H1 (cell line): ENCODE data around the gene SNX2. TPM values are rescaled to one million over a fixed set of nuclear protein-coding genes. Genes with fewer than 3 reads are reported as not detected.

ENCODE experiments used
- CTCF ChIA-PET: fragments of 300-600 bp; sonication (Branson Sonifier 250); formaldehyde crosslinking; loops from one replicate; lab custom pipeline; 2021; ENCODE audit not compliant: partially characterized antibody; lab: Charles Lee
- POLR2A ChIA-PET: fragments of 300-600 bp; sonication (Branson Sonifier 250); formaldehyde crosslinking; loops from one replicate; lab custom pipeline; 2021; ENCODE audit warnings: inconsistent platforms; ENCODE audit not compliant: partially characterized antibody; lab: Charles Lee
- DNase-seq, 2 experiments: peaks; one replicate each; pipeline versions ENCODE4 v3.0.0 to v3.0.0-alpha.2; 2010 to 2022; ENCODE audit warnings: low spot score in 2 of 2, low read depth in 1 of 2, mixed read lengths in 1 of 2
- FAIRE-seq: peaks from 2 replicates; lab custom pipeline; 2011; peaks lifted over from hg19 to GRCh38; lab: Jason Lieb, UNC
- H2AFZ ChIP-seq: 2 replicates; pipeline ENCODE4 v1.8.1; 2012; ENCODE audit warnings: low read length, inconsistent platforms
- H2AK5ac ChIP-seq: 2 replicates; pipeline ENCODE4 v1.6.1; 2013; ENCODE audit warnings: low read depth, low read length
- H2BK120ac ChIP-seq: replicated peaks from 2 replicates; pipeline ENCODE3; 2013; ENCODE audit warnings: low read depth, low read length, inconsistent platforms
- H2BK12ac ChIP-seq: 2 replicates; pipeline ENCODE4 v1.6.1; 2013; ENCODE audit warnings: low read depth, low read length
- H2BK15ac ChIP-seq: 2 replicates; pipeline ENCODE4 v1.6.1; 2013; ENCODE audit warnings: low read length
- H2BK20ac ChIP-seq: 2 replicates; pipeline ENCODE4 v1.6.1; 2013; ENCODE audit warnings: low read length
- H2BK5ac ChIP-seq: 2 replicates; pipeline ENCODE4 v1.6.1; 2013; ENCODE audit warnings: low read depth, low read length
- H3K14ac ChIP-seq: 2 replicates; pipeline ENCODE4 v1.6.1; 2013; ENCODE audit warnings: inconsistent platforms; ENCODE audit not compliant: insufficient read length
- H3K18ac ChIP-seq: 2 replicates; pipeline ENCODE4 v1.6.1; 2013; ENCODE audit warnings: low read length; ENCODE audit errors: extremely low read depth
- H3K23ac ChIP-seq: 2 replicates; pipeline ENCODE4 v1.6.1; 2013; ENCODE audit warnings: inconsistent platforms; ENCODE audit not compliant: insufficient read length
- H3K23me2 ChIP-seq: 2 replicates; pipeline ENCODE4 v1.6.1; 2013; ENCODE audit warnings: low read depth, low read length
- H3K27ac ChIP-seq: 2 replicates; pipeline ENCODE4 v1.6.1; 2011; ENCODE audit warnings: low read depth, low read length, inconsistent platforms
- H3K27me3 ChIP-seq, 4 experiments: replicated peaks in 1 of 4; 1 replicate in 1 of 4; 2 replicates in 3 of 4; pipeline versions ENCODE4 v1.6.1 to v1.8.1; 2011 to 2013; ENCODE audit warnings: low read length in 3 of 4, mild to moderate bottlenecking in 3 of 4, inconsistent platforms in 2 of 4, mixed read lengths in 2 of 4, moderate library complexity in 1 of 4; ENCODE audit not compliant: control insufficient read depth in 3 of 4, insufficient read depth in 3 of 4; ENCODE audit errors: extremely low read depth in 1 of 4
- H3K36me3 ChIP-seq, 4 experiments: 2 replicates each; pipeline versions ENCODE4 v1.6.1 to v1.8.1; 2011 to 2013; ENCODE audit warnings: mild to moderate bottlenecking in 4 of 4, low read length in 3 of 4, moderate library complexity in 2 of 4, control low read depth in 1 of 4, inconsistent platforms in 1 of 4; ENCODE audit not compliant: insufficient read depth in 4 of 4, control insufficient read depth in 2 of 4
- H3K4ac ChIP-seq: replicated peaks from 2 replicates; pipeline ENCODE3; 2013; ENCODE audit warnings: low read length, low read depth, mixed read lengths, inconsistent platforms; ENCODE audit not compliant: insufficient read length
- H3K4me1 ChIP-seq, 4 experiments: replicated peaks in 1 of 4; 1 replicate in 1 of 4; 2 replicates in 3 of 4; pipeline versions ENCODE4 v1.6.1 to v1.8.1; 2011 to 2013; ENCODE audit warnings: low read length in 3 of 4, inconsistent platforms in 2 of 4, mixed read lengths in 1 of 4; ENCODE audit not compliant: insufficient read depth in 4 of 4, control insufficient read depth in 3 of 4
- H3K4me2 ChIP-seq, 2 experiments: 2 replicates each; pipeline versions ENCODE4 v1.6.1 to v1.8.1; 2011 to 2013; ENCODE audit warnings: low read depth in 2 of 2, low read length in 2 of 2, control low read depth in 1 of 2, inconsistent platforms in 1 of 2, mild to moderate bottlenecking in 1 of 2; ENCODE audit not compliant: insufficient read depth in 1 of 2
- H3K4me3 ChIP-seq, 4 experiments: fragments of 200-600, 300-600 bp in 1 of 4; sonication (generic), shearing (Covaris generic), sonication (Bioruptor Twin) in 1 of 4; 2 replicates each; pipeline versions ENCODE4 v1.5.1 to v1.8.1; 2011 to 2016; ENCODE audit warnings: low read length in 4 of 4, low read depth in 3 of 4, control low read depth in 2 of 4, inconsistent platforms in 2 of 4, mild to moderate bottlenecking in 2 of 4, mixed read lengths in 1 of 4, moderate library complexity in 1 of 4; ENCODE audit not compliant: insufficient read depth in 2 of 4; ENCODE audit errors: extremely low read depth in 1 of 4
- H3K56ac ChIP-seq: replicated peaks from 2 replicates; pipeline ENCODE3; 2013; ENCODE audit warnings: low read depth, mild to moderate bottlenecking, mixed read lengths, low read length, inconsistent platforms; ENCODE audit not compliant: insufficient read length
- H3K79me1 ChIP-seq: 2 replicates; pipeline ENCODE4 v1.6.1; 2013; ENCODE audit warnings: low read depth, low read length, control low read depth
- H3K79me2 ChIP-seq, 2 experiments: 2 replicates each; pipeline versions ENCODE4 v1.6.1 to v1.8.1; 2012 to 2013; ENCODE audit warnings: low read length in 2 of 2, mild to moderate bottlenecking in 2 of 2, inconsistent platforms in 1 of 2; ENCODE audit not compliant: insufficient read depth in 2 of 2, control insufficient read depth in 1 of 2
- H3K9ac ChIP-seq, 4 experiments: replicated peaks in 1 of 4; 1 replicate in 1 of 4; 2 replicates in 3 of 4; pipeline versions ENCODE4 v1.6.1 to v1.8.1; 2011 to 2013; ENCODE audit warnings: low read depth in 3 of 4, low read length in 3 of 4, control low read depth in 2 of 4, mild to moderate bottlenecking in 2 of 4, moderate library complexity in 2 of 4, inconsistent platforms in 1 of 4; ENCODE audit errors: extremely low read depth in 1 of 4
- H3K9me3 ChIP-seq, 2 experiments: 2 replicates each; pipeline versions ENCODE4 v1.6.1 to v1.8.1; 2012 to 2013; ENCODE audit warnings: mild to moderate bottlenecking in 2 of 2, moderate library complexity in 2 of 2, control low read depth in 1 of 2, inconsistent platforms in 1 of 2, low read depth in 1 of 2, low read length in 1 of 2, mixed read lengths in 1 of 2; ENCODE audit not compliant: insufficient read depth in 2 of 2
- H4K20me1 ChIP-seq, 2 experiments: replicated peaks in 1 of 2; 2 replicates each; pipeline versions ENCODE3 to v1.8.1; 2011 to 2013; ENCODE audit warnings: inconsistent platforms in 2 of 2, low read length in 2 of 2, mild to moderate bottlenecking in 1 of 2; ENCODE audit not compliant: insufficient read depth in 2 of 2, control insufficient read depth in 1 of 2
- H4K5ac ChIP-seq: 2 replicates; pipeline ENCODE4 v1.6.1; 2013; ENCODE audit warnings: low read length, low read depth, mixed read lengths, inconsistent platforms; ENCODE audit not compliant: insufficient read length
- H4K8ac ChIP-seq: 2 replicates; pipeline ENCODE4 v1.8.0; 2013; ENCODE audit warnings: mild to moderate bottlenecking, moderate library complexity, low read length, inconsistent platforms; ENCODE audit not compliant: insufficient read depth; ENCODE audit errors: extremely low read depth
- H4K91ac ChIP-seq: replicated peaks from 2 replicates; pipeline ENCODE3; 2013; ENCODE audit warnings: low read length, mixed read lengths, inconsistent platforms; ENCODE audit not compliant: insufficient read length
- E2F6 ChIP-seq: IDR thresholded peaks from 2 replicates; pipeline ENCODE4 v1.6.1; 2012; ENCODE audit warnings: inconsistent platforms
- GTF2F1 ChIP-seq: IDR thresholded peaks from 2 replicates; pipeline ENCODE4 v1.6.1; 2012; ENCODE audit warnings: low read depth, low read length, improper control_type of control experiment, borderline replicate concordance
- WGBS, 2 experiments: shearing (Covaris generic) in 1 of 2; methylation state at CpG; one replicate each; pipeline versions ENCODE4 v1.1.6 to v1.1.7; 2013 to 2015; ENCODE audit warnings: low lambda C conversion rate in 2 of 2, mixed read lengths in 2 of 2, inconsistent platforms in 1 of 2, low coverage in 1 of 2, missing lambda C conversion rate in 1 of 2; ENCODE audit not compliant: insufficient replicate concordance in 2 of 2, insufficient coverage in 1 of 2, insufficient read length in 1 of 2; ENCODE audit errors: extremely low coverage in 1 of 2, missing lambda C conversion rate in 1 of 2; 5-methylcytosine and 5-hydroxymethylcytosine counted together
- polyA plus RNA-seq, 7 experiments: library from polyadenylated mRNA; depleted of rRNA in 3 of 7; stranded (reverse) in 5 of 7; unstranded in 2 of 7; fragments of >200 nt in 5 of 7; fragments of 200-250 nt in 2 of 7; gene quantifications; 1 replicate in 5 of 7; 2 replicates in 1 of 7; 4 replicates in 1 of 7; pipeline versions ENCODE4 v1.2.1 to v1.2.3, GENCODE V29; 2011 to 2013; ENCODE audit warnings: missing spikeins in 2 of 7, mixed read lengths in 2 of 7
- total RNA-seq: library from RNA; stranded (reverse); fragmentation: NEBNext Ultra II Directional; extraction: Animal tissue kit (Norgen Biotek cat#: 25700); gene quantifications from 2 replicates; pipeline ENCODE4 v1.2.1, GENCODE V29; 2021

The SNX2 gene
- total and polyA plus RNA-seq, 2 of the 8 experiments (the other 6 are each of a cell fraction or from before 2014, with no cell fraction given) = 51.0 to 61.2 TPM

GRCh38 chr5:122815218-122815767 is 40.4 kb downstream of the SNX2 start:
- H3K4ac ChIP-seq = no peak overlapping the region
- no peak overlapping the region for H3K18ac ChIP-seq
- H3K56ac ChIP-seq = no peak overlapping the region
- no peak overlapping the region for H3K4me2 ChIP-seq
- H3K79me1 ChIP-seq = no peaks in the 10 kb centered on the region
- H3K27ac ChIP-seq = no peak overlapping the region
- H3K23me2 ChIP-seq = no peaks in the 10 kb centered on the region
- FAIRE-seq (no peak), DNase-seq (no peak)
- 95% methylated on average over 3 of the region's 3 CpGs; no CpG with 5 or more reads in 1 of the 2 experiments for WGBS, 2 experiments
- no peak overlapping the region for H4K5ac ChIP-seq
- no peak overlapping the region for H2BK12ac ChIP-seq
- H4K8ac ChIP-seq = no peak overlapping the region
- no peak overlapping the region for H2BK15ac ChIP-seq
- no peak overlapping the region for H2BK20ac ChIP-seq
- H2AK5ac ChIP-seq = no peak overlapping the region
- H3K9me3 ChIP-seq = no peaks in the 10 kb centered on the region
- H2AFZ ChIP-seq = no peak overlapping the region
- H3K4me1 ChIP-seq = peaks cover 0 to 3% (median 0%) of the 10 kb centered on the region in 4 experiments; a peak in 2 of 7 replicates
- no peaks in the 10 kb centered on the region for H4K20me1 ChIP-seq
- H2BK120ac ChIP-seq = no peak overlapping the region
- peaks cover 0 to 8% (median under 1%) of the 10 kb centered on the region in 4 experiments; a peak in 3 of 8 replicates for H3K36me3 ChIP-seq
- no peaks in the 10 kb centered on the region for H3K27me3 ChIP-seq
- no peak overlapping the region for H3K9ac ChIP-seq
- no peak overlapping the region for H3K14ac ChIP-seq
- H3K23ac ChIP-seq = no peak overlapping the region
- H3K79me2 ChIP-seq = no peaks in the 10 kb centered on the region
- no peak overlapping the region for H3K4me3 ChIP-seq
- CTCF ChIA-PET = no interaction called here
- H4K91ac ChIP-seq = no peak overlapping the region
- no peak overlapping the region for H2BK5ac ChIP-seq
- POLR2A ChIA-PET = no interaction called here
- TF ChIP-seq GTF2F1 (no peak), E2F6 (no peak)
